Thoracic aorta (tissue), 2 donors: Measurements from ENCODE around the gene SMAD6. TPM values are rescaled to one million over a fixed set of nuclear protein-coding genes. Genes with fewer than 3 reads are reported as not detected.

Experiments
- ATAC-seq: fragments of 150-250 bp; one replicate; pipeline ENCODE4 v1.8.0; 2017; ENCODE audit warnings: low read depth; ENCODE audit not compliant: insufficient number of reproducible peaks, low FRiP score
- DNase-seq: peaks from one replicate; pipeline ENCODE4 v3.0.0-alpha.2; 2020; ENCODE audit warnings: low spot score
- H3K27ac ChIP-seq, 2 donors: fragments of 200-600 bp; sonication (generic); 1 replicate in 1 of 2; 2 replicates in 1 of 2; pipeline ENCODE4 v1.5.1; 2016; ENCODE audit warnings: mild to moderate bottlenecking in 2 of 2, moderate library complexity in 2 of 2
- H3K27me3 ChIP-seq: fragments of 200-600 bp; sonication (generic); replicated peaks from 2 replicates; pipeline ENCODE4 v1.6.0; 2016; ENCODE audit warnings: mild to moderate bottlenecking; ENCODE audit not compliant: insufficient read depth
- H3K36me3 ChIP-seq: fragments of 200-600 bp; sonication (generic); one replicate; pipeline ENCODE4 v1.5.1; 2016
- H3K4me1 ChIP-seq, 2 donors: fragments of 200-600 bp; sonication (generic); 1 replicate in 1 of 2; 2 replicates in 1 of 2; pipeline versions ENCODE4 v1.5.1 to v1.6.0; 2016; ENCODE audit warnings: low read depth in 2 of 2, mild to moderate bottlenecking in 1 of 2; ENCODE audit not compliant: control insufficient read depth in 1 of 2
- H3K4me3 ChIP-seq: fragments of 200-600 bp; sonication (generic); 2 replicates; pipeline ENCODE4 v1.5.1; 2016; ENCODE audit warnings: mild to moderate bottlenecking
- H3K9me3 ChIP-seq: fragments of 200-600 bp; sonication (generic); 2 replicates; pipeline ENCODE4 v1.5.1; 2016
- CTCF ChIP-seq: fragments of 200-600 bp; sonication (generic); IDR thresholded peaks from one replicate; pipeline ENCODE4 v1.5.1; 2019; ENCODE audit warnings: antibody characterized with exemption
- total RNA-seq, 2 donors: library from RNA; depleted of rRNA; stranded (reverse); fragments of >200 nt; gene quantifications; one replicate each; pipeline versions ENCODE4 v1.1.0 to v1.2.3, GENCODE V29; 2016

The SMAD6 gene
- total RNA-seq, 2 donors from 2014 or later, result 73.3 to 113 TPM

GRCh38 chr15:66675446-66675845 is 26.6 kb upstream of the SMAD6 start:
- Histone ChIP-seq H3K4me1 (no peaks in the 10 kb centered on the region), H3K36me3 (no peaks in the 10 kb centered on the region), H3K27ac (no peak overlapping the region), H3K4me3 (no peak overlapping the region), H3K27me3 (no peaks in the 10 kb centered on the region), H3K9me3 (no peaks in the 10 kb centered on the region)
- ATAC-seq (no peak), DNase-seq (no peak)
- no peak for TF ChIP-seq CTCF

GRCh38 chr15:66677336-66677735 is 24.7 kb upstream of the SMAD6 start:
- DNase-seq (no peak), ATAC-seq (no peak)
- Histone ChIP-seq H3K27ac (no peak overlapping the region), H3K4me3 (no peak overlapping the region), H3K9me3 (peaks cover 2% of the 10 kb centered on the region), H3K27me3 (no peaks in the 10 kb centered on the region), H3K4me1 (no peaks in the 10 kb centered on the region), H3K36me3 (no peaks in the 10 kb centered on the region)
- TF ChIP-seq CTCF, result no peak

- TF ChIP-seq CTCF, result no peak
- H3K27ac ChIP-seq, result no peak overlapping the region
These were observed 22.9 kb upstream of the SMAD6 start for GRCh38 chr15:66679061-66679656.

GRCh38 chr15:66679657-66680108 is 22.4 kb upstream of the SMAD6 start:
- Histone ChIP-seq H3K4me3 (no peak overlapping the region), H3K27ac (no peak overlapping the region), H3K4me1 (no peaks in the 10 kb centered on the region), H3K9me3 (peaks cover 2% of the 10 kb centered on the region), H3K36me3 (no peaks in the 10 kb centered on the region), H3K27me3 (no peaks in the 10 kb centered on the region)
- DNase-seq, result no peak
- no peak for TF ChIP-seq CTCF
- ATAC-seq, result no peak

More at GRCh38 chr15:66679061-66679656, 22.9 kb upstream of the SMAD6 start:
- H3K36me3 ChIP-seq, result no peaks in the 10 kb centered on the region
- peaks cover 2% of the 10 kb centered on the region for H3K9me3 ChIP-seq
- H3K4me3 ChIP-seq, result no peak overlapping the region
- no peaks in the 10 kb centered on the region for H3K4me1 ChIP-seq
- H3K27me3 ChIP-seq, result no peaks in the 10 kb centered on the region
- DNase-seq (no peak), ATAC-seq (no peak)

GRCh38 chr15:66680502-66680901 is 21.5 kb upstream of the SMAD6 start:
- no peaks in the 10 kb centered on the region for H3K27me3 ChIP-seq
- no peak overlapping the region for H3K27ac ChIP-seq
- no peaks in the 10 kb centered on the region for H3K4me1 ChIP-seq
- TF ChIP-seq CTCF, result no peak
- H3K36me3 ChIP-seq, result no peaks in the 10 kb centered on the region
- DNase-seq (no peak), ATAC-seq (no peak)
- no peak overlapping the region for H3K4me3 ChIP-seq
- H3K9me3 ChIP-seq, result peaks cover 2% of the 10 kb centered on the region
